GM12874 (cell line): ENCODE data around the gene PDLIM4.

Experiments used
- CTCF ChIP-seq: IDR thresholded peaks from 2 replicates; pipeline ENCODE4 v1.5.1; 2011; ENCODE audit warnings: low read depth, mild to moderate bottlenecking, control low read depth, low read length, moderate library complexity; ENCODE audit not compliant: insufficient read depth

PDLIM4 gene

GRCh38 chr5:132321109-132321721 lies 63.7 kb downstream of the PDLIM4 start:
- TF ChIP-seq CTCF: no peak

GRCh38 chr5:132322266-132322665 lies 64.8 kb downstream of the PDLIM4 start:
- TF ChIP-seq CTCF: no peak
